HCT116 (cell line): ENCODE measurements around the gene PRDM2. TPM values are rescaled to one million over a fixed set of nuclear protein-coding genes. Genes with fewer than 3 reads are reported as not detected.

Experiments
- ATAC-seq: fragments of 200-7000 bp; cut with Tn5 transposase; 2 replicates; pipeline ENCODE4 v1.9.1; 2020; ENCODE audit warnings: mild to moderate bottlenecking, moderate library complexity
- BruUV-seq: library from RNA; stranded (reverse); fragments of 400-500 nt; replicated peaks from 2 replicates; lab custom pipeline; 2021; lab: Mats Ljungman, UMichigan
- CTCF ChIA-PET: fragments of 300-600 bp; sonication (Branson Sonifier 250); formaldehyde crosslinking; loops from one replicate; lab custom pipeline; 2021; ENCODE audit warnings: antibody characterized with exemption; lab: Charles Lee
- POLR2A ChIA-PET: fragments of 300-600, 350-600 bp; sonication (Branson Sonifier 250); formaldehyde crosslinking; loops from one replicate; lab custom pipeline; 2021; ENCODE audit warnings: antibody characterized with exemption; lab: Charles Lee
- RAD21 ChIA-PET, 2 experiments: fragments of 300-600 bp; sonication (Branson Sonifier 250); formaldehyde crosslinking; loops; one replicate each; lab custom pipeline; 2023; ENCODE audit warnings: low total read pairs in 2 of 2; ENCODE audit not compliant: uncharacterized antibody in 2 of 2, unreplicated experiment in 2 of 2, low non-redundant PET in 1 of 2; lab: Charles Lee
- DNase-seq: peaks from one replicate; pipeline ENCODE4 v3.0.0-alpha.2; 2010; ENCODE audit warnings: low read depth, low spot score
- H2AFZ ChIP-seq: fragments of 200-600 bp; shearing (Covaris generic), sonication (generic); 2 replicates; pipeline ENCODE4 v1.6.1; 2017; ENCODE audit warnings: low read depth, mixed run types, mixed read lengths, antibody characterized with exemption, low read length; ENCODE audit not compliant: poor library complexity, severe bottlenecking
- H3K27ac ChIP-seq: 2 replicates; pipeline ENCODE4 v1.5.1; 2012; ENCODE audit warnings: low read depth, low read length
- H3K27me3 ChIP-seq: fragments of 200-600 bp; sonication (generic); 2 replicates; pipeline ENCODE4 v1.6.1; 2016; ENCODE audit warnings: mixed run types, low read length, mixed read lengths; ENCODE audit not compliant: insufficient read depth
- H3K36me3 ChIP-seq, 2 experiments: fragments of 200-500 bp in 1 of 2; fragments of 200-600 bp in 1 of 2; sonication (Bioruptor generic) in 1 of 2; sonication (generic) in 1 of 2; 2 replicates each; pipeline versions ENCODE4 v1.5.1 to v1.6.1; 2014 to 2016; ENCODE audit warnings: low read length in 2 of 2, inconsistent platforms in 1 of 2, mixed read lengths in 1 of 2, mixed run types in 1 of 2; ENCODE audit not compliant: insufficient read depth in 2 of 2, control insufficient read depth in 1 of 2
- H3K4me1 ChIP-seq, 2 experiments: fragments of 200-600 bp in 1 of 2; sonication (generic) in 1 of 2; 2 replicates each; pipeline versions ENCODE4 v1.5.1 to v1.6.1; 2012 to 2017; ENCODE audit warnings: low read length in 2 of 2, inconsistent platforms in 1 of 2, mild to moderate bottlenecking in 1 of 2, mixed read lengths in 1 of 2, mixed run types in 1 of 2, moderate library complexity in 1 of 2; ENCODE audit not compliant: insufficient read depth in 2 of 2, control insufficient read depth in 1 of 2
- H3K4me2 ChIP-seq: fragments of 200-600 bp; sonication (generic); 2 replicates; pipeline ENCODE4 v1.6.1; 2017; ENCODE audit warnings: mixed run types, low read length, mixed read lengths
- H3K4me3 ChIP-seq, 2 experiments: fragments of 200-600 bp in 1 of 2; sonication (generic) in 1 of 2; replicated peaks in 1 of 2; 2 replicates each; pipeline ENCODE4 v1.5.1; 2011 to 2016; ENCODE audit warnings: low read length in 2 of 2, control low read depth in 1 of 2, low read depth in 1 of 2, mild to moderate bottlenecking in 1 of 2, mixed read lengths in 1 of 2, mixed run types in 1 of 2
- H3K79me2 ChIP-seq: fragments of 200-600 bp; sonication (generic); 2 replicates; pipeline ENCODE4 v1.6.1; 2017; ENCODE audit warnings: mild to moderate bottlenecking, mixed run types, low read length, moderate library complexity, mixed read lengths; ENCODE audit not compliant: insufficient read depth
- H3K9ac ChIP-seq: fragments of 200-600 bp; sonication (generic); 2 replicates; pipeline ENCODE4 v1.6.1; 2016; ENCODE audit warnings: low read length, mixed read lengths
- H3K9me2 ChIP-seq: fragments of 200-600 bp; sonication (generic), shearing (Covaris generic); 2 replicates; pipeline ENCODE4 v1.6.1; 2017; ENCODE audit warnings: mixed run types, mild to moderate bottlenecking, moderate library complexity; ENCODE audit not compliant: insufficient read depth
- H3K9me3 ChIP-seq, 2 experiments: fragments of 200-500 bp in 1 of 2; fragments of 200-600 bp in 1 of 2; sonication (Bioruptor generic) in 1 of 2; sonication (generic) in 1 of 2; 2 replicates each; pipeline ENCODE4 v1.6.1; 2014 to 2017; ENCODE audit warnings: low read length in 2 of 2, mixed read lengths in 2 of 2, inconsistent platforms in 1 of 2, low read depth in 1 of 2, mild to moderate bottlenecking in 1 of 2, mixed run types in 1 of 2, moderate library complexity in 1 of 2; ENCODE audit not compliant: control insufficient read depth in 1 of 2, insufficient read depth in 1 of 2
- H4K20me1 ChIP-seq: fragments of 200-600 bp; sonication (generic), shearing (Covaris generic); 2 replicates; pipeline ENCODE4 v1.6.1; 2017; ENCODE audit warnings: mixed run types, mild to moderate bottlenecking, moderate library complexity; ENCODE audit not compliant: insufficient read depth
- CBX3 ChIP-seq: IDR thresholded peaks from 2 replicates; pipeline ENCODE4 v1.6.1; 2012; ENCODE audit warnings: low read depth
- RAD21 ChIP-seq: IDR thresholded peaks from 2 replicates; pipeline ENCODE4 v1.6.1; 2012; ENCODE audit warnings: low read depth, mild to moderate bottlenecking
- SIN3A ChIP-seq: IDR thresholded peaks from 2 replicates; pipeline ENCODE4 v1.6.1; 2012; ENCODE audit warnings: low read depth
- SP1 ChIP-seq: IDR thresholded peaks from 2 replicates; pipeline ENCODE4 v1.6.1; 2012; ENCODE audit warnings: low read depth
- ZNF274 ChIP-seq: fragments of 200-500 bp; sonication (Bioruptor generic); IDR thresholded peaks from 2 replicates; pipeline ENCODE4 v1.6.1; 2014; ENCODE audit warnings: mild to moderate bottlenecking, low read depth, low read length, inconsistent platforms
- intact Hi-C: fragments of 100-400 bp; cut with micrococcal nuclease; formaldehyde crosslinking; loops from 2 replicates; pipeline ENCODE4 v1.10.0; 2022
- total RNA-seq: library from RNA; stranded (reverse); gene quantifications from one replicate; pipeline ENCODE4 v1.2.1, GENCODE V29; 2021; ENCODE audit not compliant: unreplicated experiment
- TF ChIP-seq, protein P1 (sequence below): IDR thresholded peaks from 2 replicates; pipeline ENCODE4 v1.6.1; 2012; ENCODE audit warnings: low read depth

PRDM2 gene
- total RNA-seq, 1 experiment from 2014 or later, result 17.3 TPM

GRCh38 chr1:13801655-13802486 lies 101.9 kb downstream of the PRDM2 start:
- ChIA-PET POLR2A (no interaction called here), CTCF (no interaction called here)
- intact Hi-C loops, result no loop called here

More at GRCh38 chr1:13801655-13802486, 101.9 kb downstream of the PRDM2 start:
- H4K20me1 ChIP-seq, result no peaks in the 10 kb centered on the region
- no peak for ATAC-seq
- no peak overlapping the region for H3K9ac ChIP-seq
- no peaks in the 10 kb centered on the region for H3K27me3 ChIP-seq
- H3K36me3 ChIP-seq, result no peaks in the 10 kb centered on the region
- RAD21 ChIA-PET, result no interaction called here
- no peaks in the 10 kb centered on the region for H3K9me3 ChIP-seq
- BruUV-seq, result no TSS peak
- H3K9me2 ChIP-seq, result no peaks in the 10 kb centered on the region
- H3K27ac ChIP-seq, result no peak overlapping the region
- no peaks in the 10 kb centered on the region for H3K79me2 ChIP-seq
- H3K4me1 ChIP-seq, result no peaks in the 10 kb centered on the region
- TF ChIP-seq ZNF274 (no peak), SP1 (no peak), RAD21 (no peak), SIN3A (no peak), CBX3 (no peak)
- TF ChIP-seq, protein P1, sequence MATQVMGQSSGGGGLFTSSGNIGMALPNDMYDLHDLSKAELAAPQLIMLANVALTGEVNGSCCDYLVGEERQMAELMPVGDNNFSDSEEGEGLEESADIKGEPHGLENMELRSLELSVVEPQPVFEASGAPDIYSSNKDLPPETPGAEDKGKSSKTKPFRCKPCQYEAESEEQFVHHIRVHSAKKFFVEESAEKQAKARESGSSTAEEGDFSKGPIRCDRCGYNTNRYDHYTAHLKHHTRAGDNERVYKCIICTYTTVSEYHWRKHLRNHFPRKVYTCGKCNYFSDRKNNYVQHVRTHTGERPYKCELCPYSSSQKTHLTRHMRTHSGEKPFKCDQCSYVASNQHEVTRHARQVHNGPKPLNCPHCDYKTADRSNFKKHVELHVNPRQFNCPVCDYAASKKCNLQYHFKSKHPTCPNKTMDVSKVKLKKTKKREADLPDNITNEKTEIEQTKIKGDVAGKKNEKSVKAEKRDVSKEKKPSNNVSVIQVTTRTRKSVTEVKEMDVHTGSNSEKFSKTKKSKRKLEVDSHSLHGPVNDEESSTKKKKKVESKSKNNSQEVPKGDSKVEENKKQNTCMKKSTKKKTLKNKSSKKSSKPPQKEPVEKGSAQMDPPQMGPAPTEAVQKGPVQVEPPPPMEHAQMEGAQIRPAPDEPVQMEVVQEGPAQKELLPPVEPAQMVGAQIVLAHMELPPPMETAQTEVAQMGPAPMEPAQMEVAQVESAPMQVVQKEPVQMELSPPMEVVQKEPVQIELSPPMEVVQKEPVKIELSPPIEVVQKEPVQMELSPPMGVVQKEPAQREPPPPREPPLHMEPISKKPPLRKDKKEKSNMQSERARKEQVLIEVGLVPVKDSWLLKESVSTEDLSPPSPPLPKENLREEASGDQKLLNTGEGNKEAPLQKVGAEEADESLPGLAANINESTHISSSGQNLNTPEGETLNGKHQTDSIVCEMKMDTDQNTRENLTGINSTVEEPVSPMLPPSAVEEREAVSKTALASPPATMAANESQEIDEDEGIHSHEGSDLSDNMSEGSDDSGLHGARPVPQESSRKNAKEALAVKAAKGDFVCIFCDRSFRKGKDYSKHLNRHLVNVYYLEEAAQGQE, result no peak
- H3K4me2 ChIP-seq, result no peak overlapping the region
- DNase-seq, result no peak
- H3K4me3 ChIP-seq, result no peak overlapping the region
- no peak overlapping the region for H2AFZ ChIP-seq
